K562 (cell line): ENCODE data around the gene DGLUCY. TPM values are rescaled to one million over a fixed set of nuclear protein-coding genes. Genes with fewer than 3 reads are reported as not detected.

ENCODE experiments used
- ATAC-seq: fragments of 200-7000 bp; cut with Tn5 transposase; 3 replicates; pipeline ENCODE4 v1.9.1; 2020; ENCODE audit warnings: moderate library complexity
- BruUV-seq: library from RNA; stranded (reverse); fragments of 400-500 nt; replicated peaks from 2 replicates; lab custom pipeline; 2021; lab: Mats Ljungman, UMichigan
- CTCF ChIA-PET: fragments of 300-600 bp; formaldehyde crosslinking; extraction: SDS; loops from one replicate; lab custom pipeline; 2021; ENCODE audit warnings: low intra/inter-chr PET ratio; lab: Yijun Ruan, JAX
- POLR2A ChIA-PET: fragments of 300-600, 350-650 bp; sonication (Branson Sonifier 250); formaldehyde crosslinking; extraction: SDS; loops from one replicate; lab custom pipeline; 2021; ENCODE audit warnings: antibody characterized with exemption, inconsistent platforms; lab: Yijun Ruan, JAX
- DNase-seq, 4 experiments: peaks; one replicate each; pipeline versions ENCODE4 v3.0.0 to v3.0.0-alpha.2; 2011 to 2018; ENCODE audit warnings: low spot score in 3 of 4, mixed read lengths in 3 of 4; ENCODE audit errors: extremely low read depth in 1 of 4
- FAIRE-seq: peaks from 2 replicates; lab custom pipeline; 2011; peaks lifted over from hg19 to GRCh38; lab: Jason Lieb, UNC
- H2AFZ ChIP-seq: 2 replicates; pipeline ENCODE4 v1.6.0; 2011; ENCODE audit warnings: low read depth, low read length, control low read depth, inconsistent platforms
- H3K27ac ChIP-seq: fragments of 200-600 bp; 3 replicates; pipeline ENCODE4 v1.8.0; 2011; ENCODE audit warnings: low read depth, mild to moderate bottlenecking, control low read depth, inconsistent platforms, low read length, moderate library complexity, mixed read lengths; ENCODE audit errors: extremely low read depth
- H3K27me3 ChIP-seq, 2 experiments: fragments of 300-600 bp in 1 of 2; 2 replicates in 1 of 2; 3 replicates in 1 of 2; pipeline versions ENCODE4 v1.6.0 to v1.8.0; 2011; ENCODE audit warnings: inconsistent platforms in 2 of 2, low read length in 2 of 2, mild to moderate bottlenecking in 1 of 2, mixed read lengths in 1 of 2, moderate library complexity in 1 of 2; ENCODE audit not compliant: control insufficient read depth in 2 of 2, insufficient read depth in 2 of 2
- H3K36me3 ChIP-seq: fragments of 300-600 bp; 3 replicates; pipeline ENCODE4 v1.8.0; 2011; ENCODE audit warnings: mild to moderate bottlenecking, low read length, inconsistent platforms; ENCODE audit not compliant: control insufficient read depth, insufficient read depth
- H3K4me1 ChIP-seq, 2 experiments: fragments of 200-600 bp in 1 of 2; replicated peaks in 1 of 2; 2 replicates in 1 of 2; 3 replicates in 1 of 2; pipeline versions ENCODE4 v1.5.1 to v1.8.0; 2011; ENCODE audit warnings: inconsistent platforms in 2 of 2, low read length in 2 of 2, mild to moderate bottlenecking in 1 of 2, mixed read lengths in 1 of 2, moderate library complexity in 1 of 2; ENCODE audit not compliant: control insufficient read depth in 2 of 2, insufficient read depth in 2 of 2
- H3K4me2 ChIP-seq: 2 replicates; pipeline ENCODE4 v1.6.1; 2011; ENCODE audit warnings: low read length, control low read depth, inconsistent platforms, mixed read lengths; ENCODE audit not compliant: insufficient read depth
- H3K4me3 ChIP-seq: fragments of 200-600 bp; sonication (generic), shearing (Covaris generic); 2 replicates; pipeline ENCODE4 v1.5.1; 2016; ENCODE audit warnings: control low read depth, inconsistent platforms
- H3K79me2 ChIP-seq: fragments of 200-600 bp; 3 replicates; pipeline ENCODE4 v1.8.0; 2011; ENCODE audit warnings: low read length, inconsistent platforms; ENCODE audit not compliant: control insufficient read depth, insufficient read depth
- H3K9ac ChIP-seq, 2 experiments: 2 replicates each; pipeline versions ENCODE4 v1.6.0 to v1.6.1; 2011; ENCODE audit warnings: low read depth in 2 of 2, low read length in 2 of 2, control low read depth in 1 of 2, inconsistent platforms in 1 of 2, mild to moderate bottlenecking in 1 of 2, mixed read lengths in 1 of 2; ENCODE audit not compliant: insufficient read depth in 1 of 2
- H3K9me1 ChIP-seq: one replicate; pipeline ENCODE4 v1.6.0; 2011; ENCODE audit warnings: inconsistent platforms, mild to moderate bottlenecking, low read length, moderate library complexity; ENCODE audit not compliant: control insufficient read depth, insufficient read depth
- H3K9me3 ChIP-seq: replicated peaks from 2 replicates; pipeline ENCODE4 v1.5.1; 2011; ENCODE audit warnings: low read depth, low read length, inconsistent platforms; ENCODE audit not compliant: control insufficient read depth, insufficient read depth
- H4K20me1 ChIP-seq: replicated peaks from 2 replicates; pipeline ENCODE4 v1.6.1; 2011; ENCODE audit warnings: low read length, inconsistent platforms, mixed read lengths; ENCODE audit not compliant: control insufficient read depth, insufficient read depth
- ARHGAP35 ChIP-seq: fragments of 450-650 bp; IDR thresholded peaks from 2 replicates; pipeline ENCODE4 v1.6.1; 2018; ENCODE audit not compliant: partially characterized antibody
- CREM ChIP-seq: IDR thresholded peaks from 2 replicates; pipeline ENCODE4 v1.6.1; 2014; ENCODE audit warnings: antibody characterized with exemption, low read depth
- HDAC1 ChIP-seq, 2 experiments: fragments of 450-650 bp; IDR thresholded peaks; 2 replicates each; pipeline ENCODE4 v1.6.1; 2016 to 2017; ENCODE audit warnings: inconsistent platforms in 1 of 2, mild to moderate bottlenecking in 1 of 2, moderate library complexity in 1 of 2
- POLR2A ChIP-seq: fragments of 450-650 bp; conservative IDR thresholded peaks from 2 replicates; pipeline ENCODE4 v1.6.1; 2016
- RBM34 ChIP-seq: fragments of 200-400 bp; formaldehyde crosslinking; IDR thresholded peaks from 2 replicates; pipeline ENCODE4 v1.6.1; 2018; ENCODE audit warnings: low read length, borderline replicate concordance; ENCODE audit not compliant: insufficient read depth
- RCOR1 ChIP-seq, 2 experiments: IDR thresholded peaks; 2 replicates each; pipeline ENCODE4 v1.6.1; 2012; ENCODE audit warnings: low read depth in 2 of 2, low read length in 2 of 2, borderline replicate concordance in 1 of 2, improper control_type of control experiment in 1 of 2
- SLC30A9 ChIP-seq: fragments of 250-450 bp; sonication (Bioruptor Pico); IDR thresholded peaks from 2 replicates; pipeline ENCODE4 v1.8.0; 2022; ENCODE audit warnings: mild to moderate bottlenecking, moderate library complexity
- TEAD4 ChIP-seq, 2 experiments: sonication (generic) in 1 of 2; formaldehyde crosslinking in 1 of 2; IDR thresholded peaks; 2 replicates each; pipeline versions ENCODE4 v1.6.1 to v1.8.0; 2012 to 2022; ENCODE audit warnings: borderline replicate concordance in 1 of 2, inconsistent platforms in 1 of 2, low read length in 1 of 2, mild to moderate bottlenecking in 1 of 2, missing genetic modification reagents in 1 of 2
- WGBS: fragments of 100-300 bp; shearing (Covaris generic); methylation state at CpG from one replicate; pipeline ENCODE4 v1.1.6; 2016; ENCODE audit warnings: low coverage, mixed read lengths; ENCODE audit not compliant: insufficient coverage; ENCODE audit errors: missing lambda C conversion rate; 5-methylcytosine and 5-hydroxymethylcytosine counted together
- in situ Hi-C: fragments of 300-500 bp; cut with MboI; formaldehyde crosslinking; loops from 4 replicates; pipeline ENCODE4 v1.15.0; 2018; ENCODE audit warnings: inconsistent platforms, mixed read lengths
- intact Hi-C: fragments of 100-400 bp; cut with micrococcal nuclease; formaldehyde crosslinking; loops from 2 replicates; pipeline ENCODE4 v1.14.2; 2022
- polyA plus RNA-seq, 8 experiments: library from polyadenylated mRNA; depleted of rRNA in 4 of 8; stranded (reverse) in 5 of 8; unstranded in 3 of 8; fragments of >200 nt; fragmentation: Nextera tagmentation in 2 of 8; fragmentation: Illumina TruSeq in 1 of 8; extraction: Ambion mirVana in 2 of 8; extraction: Trizol in 1 of 8; gene quantifications; 2 replicates each; pipeline versions ENCODE4 v1.2.1 to v1.2.3, GENCODE V29; 2011 to 2014; ENCODE audit warnings: inconsistent platforms in 1 of 8, missing spikeins in 1 of 8
- total RNA-seq, 7 experiments: library from RNA; depleted of rRNA in 6 of 7; stranded (reverse); fragments of >200 nt in 6 of 7; fragmentation: Illumina TruSeq in 2 of 7; extraction: Trizol in 2 of 7; gene quantifications; 2 replicates each; pipeline versions ENCODE4 v1.2.1 to v1.2.3, GENCODE V29; 2011 to 2021; ENCODE audit warnings: low replicate concordance in 1 of 7
- TF ChIP-seq, protein P1 (sequence below): sonication (generic); IDR thresholded peaks from 2 replicates; pipeline ENCODE4 v1.6.1; 2016
- TF ChIP-seq, protein P2 (sequence below): sonication (generic); formaldehyde crosslinking; IDR thresholded peaks from 2 replicates; pipeline ENCODE4 v1.9.0; 2022; ENCODE audit warnings: mild to moderate bottlenecking, missing genetic modification reagents
- TF ChIP-seq, protein P3 (sequence below): fragments of 250-450 bp; sonication (Bioruptor Pico); IDR thresholded peaks from 2 replicates; pipeline ENCODE4 v1.9.0; 2021; ENCODE audit warnings: mild to moderate bottlenecking
- TF ChIP-seq, protein P4 (sequence below), 2 experiments: fragments of 450-650 bp; IDR thresholded peaks; 2 replicates each; pipeline ENCODE4 v1.6.1; 2016
- TF ChIP-seq, protein P5 (sequence below), 2 experiments: IDR thresholded peaks; 2 replicates each; pipeline ENCODE4 v1.6.1; 2012; ENCODE audit warnings: improper control_type of control experiment in 2 of 2, low read depth in 2 of 2, low read length in 2 of 2, borderline replicate concordance in 1 of 2

The DGLUCY gene
- total and polyA plus RNA-seq, 9 of the 15 experiments (the other 6 are each of a cell fraction or from before 2014, with no cell fraction given) = 9.9 to 28.4 (median 21.0) TPM

DNA sequence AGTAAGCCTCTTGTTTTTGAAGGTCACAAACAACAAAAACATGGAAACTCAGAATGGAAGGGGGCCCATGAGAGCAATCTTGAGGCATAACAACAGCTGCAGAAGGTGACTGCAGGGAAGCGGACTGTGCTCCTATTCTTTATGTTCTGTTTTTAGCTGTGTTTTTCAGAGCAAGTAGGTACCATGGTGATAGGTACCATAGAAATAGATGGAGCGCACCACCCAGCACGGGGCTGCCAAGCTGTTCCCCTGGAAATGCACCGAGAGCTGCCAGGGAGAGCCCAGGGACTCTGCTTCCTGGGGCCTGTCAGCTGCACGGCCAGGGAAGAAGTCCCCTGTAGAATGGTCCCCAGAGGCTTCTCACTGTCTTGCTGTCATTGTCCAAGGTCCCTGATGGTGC, 32.8 kb downstream of the DGLUCY start (continued):
- TF ChIP-seq ARHGAP35 = no peak
- TF ChIP-seq, all 486 proteins: peak for 0

DNA sequence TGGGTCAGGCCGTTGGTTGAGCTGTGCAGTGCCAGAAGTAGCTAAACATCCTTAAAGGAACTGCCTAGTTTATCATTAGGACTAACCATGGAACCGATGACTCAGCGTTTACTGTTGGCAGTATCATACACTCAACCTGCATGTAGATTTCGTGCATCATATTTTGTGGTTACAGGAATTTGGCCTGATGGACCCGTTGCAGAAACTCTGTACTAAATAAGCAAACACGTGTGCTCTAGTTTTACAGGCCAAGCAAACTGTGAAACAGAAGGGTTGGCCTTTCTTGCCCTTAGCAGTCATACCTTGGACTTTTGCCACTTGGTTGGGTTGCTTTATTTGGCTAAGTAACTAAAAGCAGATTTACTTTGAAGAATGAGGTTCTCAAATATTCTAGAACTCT, 35.6 kb downstream of the DGLUCY start:
- FAIRE-seq (peak; percentile 90), ATAC-seq (peak; percentile 90), DNase-seq (peak; percentile 32 to 78 (median 44))
- H3K4me2 ChIP-seq = no peak overlapping the region
- BruUV-seq = no TSS peak
- no peak overlapping the region for H3K9ac ChIP-seq
- in situ Hi-C loops = no loop called here
- no peaks in the 10 kb centered on the region for H4K20me1 ChIP-seq
- H3K9me3 ChIP-seq = no peaks in the 10 kb centered on the region
- intact Hi-C loops = loop anchor here (10.0 kb wide), 1 partner anchor 245 kb away; no protein-coding TSS in a partner anchor
- peak overlapping the region; percentile 61; the same call in 2 of the 3 replicates for H3K27ac ChIP-seq
- H3K27me3 ChIP-seq = no peaks in the 10 kb centered on the region
- peaks cover under 1 to 7% of the 10 kb centered on the region in 2 experiments; a peak in 4 of 5 replicates for H3K4me1 ChIP-seq
- whole genome bisulfite sequencing = 1% methylated on average over 6 of the region's 6 CpGs
- ChIA-PET POLR2A (interaction anchor here (0.6 to 1.0 kb wide), 2 partner anchors 248 to 282 kb away, joined by 3 read pairs; no protein-coding TSS in a partner anchor), CTCF (no interaction called here)
- H3K4me3 ChIP-seq = no peak overlapping the region
- H3K36me3 ChIP-seq = peaks cover 17% of the 10 kb centered on the region; the same call in 2 of the 3 replicates
- H3K79me2 ChIP-seq = no peaks in the 10 kb centered on the region
- 0 out of 2 replicates have a peak overlapping the region, but pooled peaks have one; percentile 8 for H2AFZ ChIP-seq
- H3K9me1 ChIP-seq = no peaks in the 10 kb centered on the region
- TF ChIP-seq RCOR1 (IDR thresholded peaks at IDR 0.05; ENCODE audit: borderline replicate concordance in 1 of 2, low read depth in 2 of 2, low read length in 2 of 2) (peak in 1 of 2 experiments; percentile 53; a peak in 1 of 4 replicates), RBM34 (no peak), CREM (0 out of 2 replicates have a peak, but pooled peaks have one; percentile 6), TEAD4 (IDR thresholded peaks at IDR 0.05; ENCODE audit: low read length) (peak; percentile 66), TEAD4 (CRISPR knock-in tag; IDR thresholded peaks at IDR 0.05; ENCODE audit: borderline replicate concordance) (no peak), POLR2A (no peak), SLC30A9 (CRISPR knock-in tag) (no peak), HDAC1 (IDR thresholded peaks at IDR 0.05) (0 out of 4 replicates have a peak, but pooled peaks of 1 of the 2 experiments have one; percentile 14)
- TF ChIP-seq, protein P1, sequence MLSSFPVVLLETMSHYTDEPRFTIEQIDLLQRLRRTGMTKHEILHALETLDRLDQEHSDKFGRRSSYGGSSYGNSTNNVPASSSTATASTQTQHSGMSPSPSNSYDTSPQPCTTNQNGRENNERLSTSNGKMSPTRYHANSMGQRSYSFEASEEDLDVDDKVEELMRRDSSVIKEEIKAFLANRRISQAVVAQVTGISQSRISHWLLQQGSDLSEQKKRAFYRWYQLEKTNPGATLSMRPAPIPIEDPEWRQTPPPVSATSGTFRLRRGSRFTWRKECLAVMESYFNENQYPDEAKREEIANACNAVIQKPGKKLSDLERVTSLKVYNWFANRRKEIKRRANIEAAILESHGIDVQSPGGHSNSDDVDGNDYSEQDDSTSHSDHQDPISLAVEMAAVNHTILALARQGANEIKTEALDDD = peak; percentile 95
- TF ChIP-seq, protein P2, sequence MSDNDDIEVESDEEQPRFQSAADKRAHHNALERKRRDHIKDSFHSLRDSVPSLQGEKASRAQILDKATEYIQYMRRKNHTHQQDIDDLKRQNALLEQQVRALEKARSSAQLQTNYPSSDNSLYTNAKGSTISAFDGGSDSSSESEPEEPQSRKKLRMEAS (CRISPR knock-in tag) = 0 out of 2 replicates have a peak, but pooled peaks have one; percentile 18
- TF ChIP-seq, protein P3, sequence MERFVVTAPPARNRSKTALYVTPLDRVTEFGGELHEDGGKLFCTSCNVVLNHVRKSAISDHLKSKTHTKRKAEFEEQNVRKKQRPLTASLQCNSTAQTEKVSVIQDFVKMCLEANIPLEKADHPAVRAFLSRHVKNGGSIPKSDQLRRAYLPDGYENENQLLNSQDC = no peak
- TF ChIP-seq, protein P4, sequence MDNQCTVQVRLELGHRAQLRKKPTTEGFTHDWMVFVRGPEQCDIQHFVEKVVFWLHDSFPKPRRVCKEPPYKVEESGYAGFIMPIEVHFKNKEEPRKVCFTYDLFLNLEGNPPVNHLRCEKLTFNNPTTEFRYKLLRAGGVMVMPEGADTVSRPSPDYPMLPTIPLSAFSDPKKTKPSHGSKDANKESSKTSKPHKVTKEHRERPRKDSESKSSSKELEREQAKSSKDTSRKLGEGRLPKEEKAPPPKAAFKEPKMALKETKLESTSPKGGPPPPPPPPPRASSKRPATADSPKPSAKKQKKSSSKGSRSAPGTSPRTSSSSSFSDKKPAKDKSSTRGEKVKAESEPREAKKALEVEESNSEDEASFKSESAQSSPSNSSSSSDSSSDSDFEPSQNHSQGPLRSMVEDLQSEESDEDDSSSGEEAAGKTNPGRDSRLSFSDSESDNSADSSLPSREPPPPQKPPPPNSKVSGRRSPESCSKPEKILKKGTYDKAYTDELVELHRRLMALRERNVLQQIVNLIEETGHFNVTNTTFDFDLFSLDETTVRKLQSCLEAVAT (IDR thresholded peaks at IDR 0.05) = no peak
- TF ChIP-seq, protein P5, sequence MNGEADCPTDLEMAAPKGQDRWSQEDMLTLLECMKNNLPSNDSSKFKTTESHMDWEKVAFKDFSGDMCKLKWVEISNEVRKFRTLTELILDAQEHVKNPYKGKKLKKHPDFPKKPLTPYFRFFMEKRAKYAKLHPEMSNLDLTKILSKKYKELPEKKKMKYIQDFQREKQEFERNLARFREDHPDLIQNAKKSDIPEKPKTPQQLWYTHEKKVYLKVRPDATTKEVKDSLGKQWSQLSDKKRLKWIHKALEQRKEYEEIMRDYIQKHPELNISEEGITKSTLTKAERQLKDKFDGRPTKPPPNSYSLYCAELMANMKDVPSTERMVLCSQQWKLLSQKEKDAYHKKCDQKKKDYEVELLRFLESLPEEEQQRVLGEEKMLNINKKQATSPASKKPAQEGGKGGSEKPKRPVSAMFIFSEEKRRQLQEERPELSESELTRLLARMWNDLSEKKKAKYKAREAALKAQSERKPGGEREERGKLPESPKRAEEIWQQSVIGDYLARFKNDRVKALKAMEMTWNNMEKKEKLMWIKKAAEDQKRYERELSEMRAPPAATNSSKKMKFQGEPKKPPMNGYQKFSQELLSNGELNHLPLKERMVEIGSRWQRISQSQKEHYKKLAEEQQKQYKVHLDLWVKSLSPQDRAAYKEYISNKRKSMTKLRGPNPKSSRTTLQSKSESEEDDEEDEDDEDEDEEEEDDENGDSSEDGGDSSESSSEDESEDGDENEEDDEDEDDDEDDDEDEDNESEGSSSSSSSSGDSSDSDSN (IDR thresholded peaks at IDR 0.05; ENCODE audit: borderline replicate concordance in 1 of 2, low read depth in 2 of 2, low read length in 2 of 2) = no peak
